SK-N-SH (cell line): ENCODE results near the gene TBCEL. TPM values are rescaled to one million over a fixed set of nuclear protein-coding genes. Genes with fewer than 3 reads are reported as not detected.

ENCODE experiments used
- CTCF ChIA-PET: fragments of 300-600, 350-600 bp; formaldehyde crosslinking; extraction: SDS; loops from one replicate; lab custom pipeline; 2021; lab: Yijun Ruan, JAX
- POLR2A ChIA-PET: fragments of 350-600 bp; sonication (Branson Sonifier 250); formaldehyde crosslinking; extraction: SDS; loops from one replicate; lab custom pipeline; 2020; ENCODE audit warnings: antibody characterized with exemption, inconsistent platforms; lab: Yijun Ruan, JAX
- DNase-seq: peaks from one replicate; pipeline ENCODE4 v3.0.0; 2012
- H2AFZ ChIP-seq: fragments of 200-600 bp; sonication (generic); 2 replicates; pipeline ENCODE4 v1.8.1; 2016; ENCODE audit warnings: antibody characterized with exemption, mild to moderate bottlenecking, low read depth
- H3F3A ChIP-seq: fragments of 200-600 bp; sonication (generic); replicated peaks from 2 replicates; pipeline ENCODE3; 2016; ENCODE audit warnings: antibody characterized with exemption, mild to moderate bottlenecking; ENCODE audit not compliant: insufficient read depth
- H3K27ac ChIP-seq, 2 experiments: fragments of 200-500 bp in 1 of 2; fragments of 200-600 bp in 1 of 2; sonication (Bioruptor generic) in 1 of 2; sonication (generic), shearing (Covaris generic) in 1 of 2; 2 replicates each; pipeline versions ENCODE4 v1.5.1 to v1.6.1; 2014 to 2016; ENCODE audit warnings: low read depth in 2 of 2, inconsistent platforms in 1 of 2, low read length in 1 of 2, mild to moderate bottlenecking in 1 of 2, mixed read lengths in 1 of 2
- H3K27me3 ChIP-seq: fragments of 200-600 bp; sonication (generic), shearing (Covaris generic); 2 replicates; pipeline ENCODE4 v1.6.1; 2016; ENCODE audit warnings: mixed run types; ENCODE audit not compliant: insufficient read depth
- H3K36me3 ChIP-seq, 2 experiments: fragments of 200-500 bp in 1 of 2; fragments of 200-600 bp in 1 of 2; sonication (Bioruptor generic) in 1 of 2; sonication (generic) in 1 of 2; replicated peaks in 1 of 2; 2 replicates each; pipeline versions ENCODE3 to v1.5.1; 2014 to 2016; ENCODE audit warnings: low read length in 1 of 2, mild to moderate bottlenecking in 1 of 2; ENCODE audit not compliant: insufficient read depth in 2 of 2, control insufficient read depth in 1 of 2
- H3K4me1 ChIP-seq, 2 experiments: fragments of 200-500 bp in 1 of 2; fragments of 200-600 bp in 1 of 2; sonication (Bioruptor generic) in 1 of 2; sonication (generic), shearing (Covaris generic) in 1 of 2; 2 replicates each; pipeline versions ENCODE4 v1.5.1 to v1.6.1; 2014 to 2016; ENCODE audit warnings: low read depth in 1 of 2, low read length in 1 of 2, mixed run types in 1 of 2; ENCODE audit not compliant: insufficient read depth in 2 of 2, control insufficient read depth in 1 of 2
- H3K4me2 ChIP-seq: fragments of 200-600 bp; sonication (generic), shearing (Covaris generic); 2 replicates; pipeline ENCODE4 v1.6.1; 2017; ENCODE audit warnings: mixed run types
- H3K4me3 ChIP-seq, 2 experiments: fragments of 200-500 bp in 1 of 2; fragments of 200-600 bp in 1 of 2; sonication (Bioruptor generic) in 1 of 2; sonication (generic), shearing (Covaris generic) in 1 of 2; 2 replicates each; pipeline versions ENCODE4 v1.5.1 to v1.8.1; 2014 to 2016; ENCODE audit warnings: low read depth in 2 of 2, inconsistent platforms in 1 of 2, low read length in 1 of 2, mild to moderate bottlenecking in 1 of 2, mixed read lengths in 1 of 2, moderate library complexity in 1 of 2
- H3K79me2 ChIP-seq: fragments of 200-600 bp; sonication (generic); 2 replicates; pipeline ENCODE4 v1.8.1; 2017; ENCODE audit warnings: mild to moderate bottlenecking; ENCODE audit not compliant: insufficient read depth
- H3K9ac ChIP-seq: fragments of 200-600 bp; sonication (generic); 2 replicates; pipeline ENCODE4 v1.6.1; 2017; ENCODE audit warnings: mixed run types
- H3K9me2 ChIP-seq: fragments of 200-600 bp; sonication (generic); 2 replicates; pipeline ENCODE4 v1.6.1; 2017; ENCODE audit warnings: mixed run types
- H3K9me3 ChIP-seq: fragments of 200-600 bp; sonication (generic); 2 replicates; pipeline ENCODE4 v1.6.1; 2017; ENCODE audit warnings: mixed run types, mild to moderate bottlenecking, moderate library complexity
- H4K20me1 ChIP-seq: fragments of 200-600 bp; sonication (generic); 2 replicates; pipeline ENCODE4 v1.6.1; 2017; ENCODE audit warnings: mild to moderate bottlenecking, mixed run types; ENCODE audit not compliant: insufficient read depth
- CHD2 ChIP-seq: fragments of 150-350 bp; IDR thresholded peaks from 2 replicates; pipeline ENCODE4 v1.6.1; 2018; ENCODE audit warnings: low read length; ENCODE audit not compliant: partially characterized antibody
- EZH2phosphoT487 ChIP-seq: fragments of 200-600 bp; sonication (generic); IDR thresholded peaks from 2 replicates; pipeline ENCODE4 v1.6.1; 2017; ENCODE audit warnings: low read depth, mixed run types, mild to moderate bottlenecking, antibody characterized with exemption, moderate library complexity, borderline replicate concordance
- FOSL2 ChIP-seq: IDR thresholded peaks from 2 replicates; pipeline ENCODE4 v1.4.0; 2012; ENCODE audit warnings: low read depth, mild to moderate bottlenecking, moderate library complexity, borderline replicate concordance
- FOXM1 ChIP-seq: IDR thresholded peaks from 2 replicates; pipeline ENCODE4 v1.4.0; 2012; ENCODE audit warnings: low read depth, mild to moderate bottlenecking
- MXI1 ChIP-seq: IDR thresholded peaks from 2 replicates; pipeline ENCODE4 v1.6.1; 2012; ENCODE audit warnings: mild to moderate bottlenecking, low read depth, low read length, improper control_type of control experiment
- NFIC ChIP-seq: IDR thresholded peaks from 2 replicates; pipeline ENCODE4 v1.4.0; 2012; ENCODE audit warnings: borderline replicate concordance
- RXRA ChIP-seq: IDR thresholded peaks from 2 replicates; pipeline ENCODE4 v1.4.0; 2012; ENCODE audit warnings: low read depth, mild to moderate bottlenecking, borderline replicate concordance
- SIN3A ChIP-seq: IDR thresholded peaks from 2 replicates; pipeline ENCODE4 v1.6.1; 2012; ENCODE audit warnings: low read depth, mild to moderate bottlenecking, low read length, moderate library complexity, borderline replicate concordance
- SMC3 ChIP-seq: IDR thresholded peaks from 2 replicates; pipeline ENCODE4 v1.6.1; 2012; ENCODE audit warnings: low read depth, low read length, improper control_type of control experiment
- TAF1 ChIP-seq: IDR thresholded peaks from 2 replicates; pipeline ENCODE4 v1.6.1; 2012; ENCODE audit warnings: low read depth, mild to moderate bottlenecking, low read length, moderate library complexity, borderline replicate concordance
- TCF12 ChIP-seq: IDR thresholded peaks from 2 replicates; pipeline ENCODE4 v1.4.0; 2012
- TEAD4 ChIP-seq: IDR thresholded peaks from 2 replicates; pipeline ENCODE4 v1.4.0; 2012; ENCODE audit warnings: mild to moderate bottlenecking, borderline replicate concordance; ENCODE audit not compliant: insufficient read depth
- WGBS: methylation state at CpG from one replicate; pipeline ENCODE4 v1.1.6; 2017; ENCODE audit warnings: low lambda C conversion rate; 5-methylcytosine and 5-hydroxymethylcytosine counted together
- polyA plus RNA-seq, 3 experiments: library from polyadenylated mRNA; depleted of rRNA; stranded (reverse); fragments of >200 nt; gene quantifications; 2 replicates each; pipeline ENCODE4 v1.2.3, GENCODE V29; 2012
- TF ChIP-seq, protein P1 (sequence below): IDR thresholded peaks from 2 replicates; pipeline ENCODE4 v1.4.0; 2012; ENCODE audit warnings: low read depth, borderline replicate concordance
- TF ChIP-seq, protein P2 (sequence below): fragments of 200-600 bp; sonication (generic); IDR thresholded peaks from 2 replicates; pipeline ENCODE4 v1.6.1; 2017; ENCODE audit warnings: antibody characterized with exemption, mild to moderate bottlenecking, moderate library complexity

Gene TBCEL
- polyA plus RNA-seq, 1 of the 3 experiments (the other 2 are of a cell fraction) = 5.9 TPM

DNA sequence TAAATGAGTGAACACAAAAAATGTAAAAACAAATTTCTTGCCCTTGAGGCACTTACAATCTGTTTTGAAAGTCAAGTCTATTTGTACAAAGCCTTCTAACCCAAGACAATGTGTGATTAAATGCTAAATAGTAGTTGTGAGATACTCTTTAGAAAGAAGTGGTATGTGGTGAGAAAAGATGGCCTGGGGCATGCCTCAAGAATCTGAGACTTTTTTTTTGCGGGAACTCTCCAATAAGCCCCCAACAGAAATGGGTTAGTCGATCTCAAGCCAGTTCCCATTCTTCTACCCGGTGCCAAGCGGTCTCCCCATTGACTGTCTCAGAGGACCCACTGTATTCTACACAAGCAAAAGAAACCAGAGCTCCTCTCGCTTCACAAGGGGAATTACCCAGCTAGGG lies 26.9 kb upstream of the TBCEL start (continued):
- TF ChIP-seq, protein P1, sequence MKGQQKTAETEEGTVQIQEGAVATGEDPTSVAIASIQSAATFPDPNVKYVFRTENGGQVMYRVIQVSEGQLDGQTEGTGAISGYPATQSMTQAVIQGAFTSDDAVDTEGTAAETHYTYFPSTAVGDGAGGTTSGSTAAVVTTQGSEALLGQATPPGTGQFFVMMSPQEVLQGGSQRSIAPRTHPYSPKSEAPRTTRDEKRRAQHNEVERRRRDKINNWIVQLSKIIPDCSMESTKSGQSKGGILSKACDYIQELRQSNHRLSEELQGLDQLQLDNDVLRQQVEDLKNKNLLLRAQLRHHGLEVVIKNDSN = no peak

DNA sequence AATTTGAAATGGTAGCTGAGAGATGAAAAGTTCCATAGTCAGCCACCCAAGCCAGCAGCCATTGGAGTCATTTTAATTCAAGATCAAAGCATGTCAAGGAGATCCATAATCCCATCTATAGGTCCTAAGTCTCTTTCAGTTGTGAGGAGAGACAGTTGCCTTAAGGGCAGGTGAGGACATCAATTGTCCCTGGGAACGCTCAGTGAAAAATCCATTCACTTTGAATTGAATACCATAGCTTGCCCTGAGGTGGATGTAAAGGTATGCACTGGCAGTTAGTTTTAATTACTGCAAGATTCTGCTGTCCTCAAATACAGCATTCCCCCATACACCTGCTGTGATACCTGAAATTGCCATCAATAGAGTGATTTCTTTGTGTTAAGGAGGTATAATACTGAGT lies 25.3 kb upstream of the TBCEL start:
- DNase-seq = no peak
- H3K4me3 ChIP-seq = no peak overlapping the region
- no peaks in the 10 kb centered on the region for H3K9me2 ChIP-seq
- no peak overlapping the region for H3K4me2 ChIP-seq
- H3K27ac ChIP-seq = no peak overlapping the region
- H4K20me1 ChIP-seq = no peaks in the 10 kb centered on the region
- POLR2A ChIA-PET = no interaction called here
- CTCF ChIA-PET = interaction anchor here (1.1 to 1.7 kb wide), 2 partner anchors 13 to 46 kb away, joined by 3 to 5 read pairs; no protein-coding TSS in a partner anchor
- no peaks in the 10 kb centered on the region for H3K27me3 ChIP-seq
- no peak overlapping the region for H2AFZ ChIP-seq
- H3K4me1 ChIP-seq = peaks cover 0 to 6% of the 10 kb centered on the region in 2 experiments; a peak in 2 of 4 replicates
- H3K9me3 ChIP-seq = no peaks in the 10 kb centered on the region
- WGBS = 58% methylated on average over 1 of the region's 1 CpG
- H3F3A ChIP-seq = no peaks in the 10 kb centered on the region
- no peaks in the 10 kb centered on the region for H3K36me3 ChIP-seq
- TF ChIP-seq SIN3A (no peak), TAF1 (no peak), CHD2 (no peak), NFIC (no peak), RXRA (no peak), TCF12 (no peak), FOXM1 (no peak), SMC3 (no peak), TEAD4 (no peak), EZH2phosphoT487 (no peak), MXI1 (no peak), FOSL2 (no peak)
- TF ChIP-seq, protein P2, sequence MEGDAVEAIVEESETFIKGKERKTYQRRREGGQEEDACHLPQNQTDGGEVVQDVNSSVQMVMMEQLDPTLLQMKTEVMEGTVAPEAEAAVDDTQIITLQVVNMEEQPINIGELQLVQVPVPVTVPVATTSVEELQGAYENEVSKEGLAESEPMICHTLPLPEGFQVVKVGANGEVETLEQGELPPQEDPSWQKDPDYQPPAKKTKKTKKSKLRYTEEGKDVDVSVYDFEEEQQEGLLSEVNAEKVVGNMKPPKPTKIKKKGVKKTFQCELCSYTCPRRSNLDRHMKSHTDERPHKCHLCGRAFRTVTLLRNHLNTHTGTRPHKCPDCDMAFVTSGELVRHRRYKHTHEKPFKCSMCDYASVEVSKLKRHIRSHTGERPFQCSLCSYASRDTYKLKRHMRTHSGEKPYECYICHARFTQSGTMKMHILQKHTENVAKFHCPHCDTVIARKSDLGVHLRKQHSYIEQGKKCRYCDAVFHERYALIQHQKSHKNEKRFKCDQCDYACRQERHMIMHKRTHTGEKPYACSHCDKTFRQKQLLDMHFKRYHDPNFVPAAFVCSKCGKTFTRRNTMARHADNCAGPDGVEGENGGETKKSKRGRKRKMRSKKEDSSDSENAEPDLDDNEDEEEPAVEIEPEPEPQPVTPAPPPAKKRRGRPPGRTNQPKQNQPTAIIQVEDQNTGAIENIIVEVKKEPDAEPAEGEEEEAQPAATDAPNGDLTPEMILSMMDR = no peak
- TF ChIP-seq, protein P1 = no peak
- no peaks in the 10 kb centered on the region for H3K79me2 ChIP-seq
- H3K9ac ChIP-seq = no peak overlapping the region
